NCI-H510A treated with DMSO at 0.1 percent for 48 hours (cell line): Measurements from ENCODE around the gene CDK19.
"Not testable (repeated sequence)": the region's sequence is repeated elsewhere in the genome, so short reads cannot be mapped to it uniquely, and the experiment has no call there.

Source experiments
- DNase-seq: peaks from one replicate; lab custom pipeline; 2025; lab: John Stamatoyannopoulos, UW

CDK19 gene

GRCh38 chr6:110756817-110757216 lies 58.5 kb downstream of the CDK19 start:
- no peak for DNase-seq

- no peak for DNase-seq
These were observed 59.8 kb downstream of the CDK19 start for GRCh38 chr6:110755411-110755834.

- DNase-seq, result not testable (repeated sequence)
These were observed 61.2 kb downstream of the CDK19 start for GRCh38 chr6:110753936-110754668.

GRCh38 chr6:110748453-110748852 lies 66.8 kb downstream of the CDK19 start:
- no peak for DNase-seq

- DNase-seq, result no peak
These were observed 68.6 kb downstream of the CDK19 start for GRCh38 chr6:110746680-110747079.

- no peak for DNase-seq
These were observed 70.3 kb downstream of the CDK19 start for GRCh38 chr6:110744991-110745390.

GRCh38 chr6:110742552-110742951 lies 72.7 kb downstream of the CDK19 start:
- not testable (repeated sequence) for DNase-seq

GRCh38 chr6:110741517-110741916 lies 73.8 kb downstream of the CDK19 start:
- DNase-seq, result no peak

GRCh38 chr6:110738899-110739365 lies 76.3 kb downstream of the CDK19 start:
- DNase-seq, result no peak

GRCh38 chr6:110735666-110736065 lies 79.6 kb downstream of the CDK19 start:
- no peak for DNase-seq

GRCh38 chr6:110731898-110732297 lies 83.4 kb downstream of the CDK19 start:
- DNase-seq, result no peak

GRCh38 chr6:110731196-110731595 lies 84.1 kb downstream of the CDK19 start:
- DNase-seq, result no peak

- no peak for DNase-seq
These were observed 86.8 kb downstream of the CDK19 start for GRCh38 chr6:110728501-110728900.

- DNase-seq, result no peak
These were observed 92.3 kb downstream of the CDK19 start for GRCh38 chr6:110723017-110723416.

- no peak for DNase-seq
These were observed 95.2 kb downstream of the CDK19 start for GRCh38 chr6:110720066-110720465.

- DNase-seq, result not testable (repeated sequence)
These were observed 95.7 kb downstream of the CDK19 start for GRCh38 chr6:110719601-110720000.

- no peak for DNase-seq
These were observed 101.1 kb downstream of the CDK19 start for GRCh38 chr6:110714143-110714542.

- no peak for DNase-seq
These were observed 103.0 kb downstream of the CDK19 start for GRCh38 chr6:110712238-110712637.

GRCh38 chr6:110710115-110710514 lies 105.2 kb downstream of the CDK19 start:
- no peak for DNase-seq

GRCh38 chr6:110708295-110708950 lies 106.8 kb downstream of the CDK19 start:
- DNase-seq, result no peak

- DNase-seq, result no peak
These were observed 109.7 kb downstream of the CDK19 start for GRCh38 chr6:110705543-110705942.

GRCh38 chr6:110703906-110704594 lies 111.2 kb downstream of the CDK19 start:
- no peak for DNase-seq
